Activated T-cell treated with anti-CD3 and anti-CD28 coated beads, Interleukin-2, amount 50 U/mL, for 24 hours (primary cell): ENCODE measurements around the gene MAN1C1.

ENCODE experiments used
- DNase-seq: peaks from one replicate; pipeline ENCODE4 v3.0.0-alpha.2; 2020
- H3K27ac Mint-ChIP-seq: 2 replicates; pipeline ENCODE4 v1.8.0; 2020; ENCODE audit warnings: mild to moderate bottlenecking, mixed read lengths
- H3K27me3 Mint-ChIP-seq: 2 replicates; pipeline ENCODE4 v1.8.0; 2020; ENCODE audit warnings: mixed read lengths
- H3K36me3 Mint-ChIP-seq: 2 replicates; pipeline ENCODE4 v1.8.0; 2020; ENCODE audit warnings: low read depth, mixed read lengths
- H3K4me1 Mint-ChIP-seq: 2 replicates; pipeline ENCODE4 v1.8.0; 2020; ENCODE audit warnings: low read depth, mixed read lengths
- H3K4me3 Mint-ChIP-seq: 2 replicates; pipeline ENCODE4 v1.8.0; 2020; ENCODE audit warnings: mild to moderate bottlenecking, moderate library complexity, mixed read lengths
- H3K9me3 Mint-ChIP-seq: 2 replicates; pipeline ENCODE4 v1.8.0; 2020; ENCODE audit warnings: mixed read lengths

The MAN1C1 gene

DNA sequence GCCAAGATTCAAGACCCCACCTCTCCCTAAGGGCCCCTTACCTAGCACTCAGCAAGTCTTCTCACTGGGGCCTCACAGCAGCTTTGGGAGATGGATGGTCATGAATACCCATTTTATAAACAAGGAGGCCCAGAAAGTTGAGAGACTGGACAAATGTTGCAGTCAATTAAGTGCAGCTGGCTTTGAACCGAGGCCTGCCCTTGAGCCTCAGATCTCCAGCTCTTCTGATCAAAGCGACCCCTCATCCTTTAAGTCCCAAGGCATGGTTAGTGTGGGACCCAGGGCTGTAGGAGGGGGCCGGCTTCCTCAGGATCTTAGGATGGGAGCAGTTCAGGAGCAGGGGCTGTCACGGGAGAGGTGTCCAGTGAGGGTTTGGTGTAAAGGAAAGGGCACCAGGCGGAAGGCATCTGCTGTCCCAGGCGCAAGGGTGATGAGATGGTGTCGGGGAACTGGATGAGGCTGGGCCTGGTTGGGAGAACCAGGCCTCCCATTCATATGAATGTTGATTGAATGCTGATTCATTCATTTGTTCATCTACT is 198.0 kb downstream of the MAN1C1 start:
- Mint-ChIP-seq H3K4me1 (peaks cover 20% of the 10 kb centered on the region), H3K36me3 (peaks cover 37% of the 10 kb centered on the region), H3K27me3 (no peaks in the 10 kb centered on the region), H3K4me3 (no peak overlapping the region), H3K27ac (peak overlapping the region; percentile 23), H3K9me3 (no peaks in the 10 kb centered on the region)
- no peak for DNase-seq

GRCh38 chr1:25815208-25816111 is 198.9 kb downstream of the MAN1C1 start:
- Mint-ChIP-seq H3K4me1 (peaks cover 20% of the 10 kb centered on the region), H3K27me3 (no peaks in the 10 kb centered on the region), H3K4me3 (no peak overlapping the region), H3K27ac (no peak overlapping the region), H3K9me3 (no peaks in the 10 kb centered on the region), H3K36me3 (peaks cover 29% of the 10 kb centered on the region)
- no peak for DNase-seq

DNA sequence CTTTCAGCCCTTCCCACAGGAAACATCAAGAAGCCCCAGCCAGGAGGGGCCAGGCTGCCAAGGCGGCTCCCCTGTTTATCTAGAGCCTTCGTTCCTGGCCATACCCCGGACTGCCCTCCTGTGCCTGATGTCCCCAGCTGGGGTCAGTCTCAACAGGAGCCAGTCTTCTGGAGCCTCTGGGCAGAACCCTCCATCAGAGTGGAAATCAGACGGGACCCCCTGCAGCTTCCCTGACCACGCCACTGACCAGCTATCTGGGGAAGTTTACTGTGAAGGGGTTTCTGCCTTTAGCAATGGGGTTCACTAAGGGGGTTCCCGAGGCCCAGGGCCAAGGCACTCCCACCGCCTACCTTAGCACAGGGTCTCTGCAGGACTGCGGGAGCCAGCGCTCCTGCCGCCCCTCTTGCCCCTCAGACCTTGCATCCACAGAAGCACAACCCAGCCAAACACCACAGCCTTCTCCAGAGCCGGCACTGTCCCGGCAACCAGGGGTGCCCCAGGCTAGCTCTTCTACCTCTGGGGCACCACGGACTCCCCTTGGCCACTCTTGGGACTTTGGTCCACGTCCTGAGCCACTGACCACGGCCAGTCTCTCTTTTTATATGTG is 199.6 kb downstream of the MAN1C1 start:
- H3K27ac Mint-ChIP-seq = no peak overlapping the region
- no peak overlapping the region for H3K4me3 Mint-ChIP-seq
- H3K4me1 Mint-ChIP-seq = peaks cover 23% of the 10 kb centered on the region
- H3K9me3 Mint-ChIP-seq = no peaks in the 10 kb centered on the region
- no peak for DNase-seq
- H3K27me3 Mint-ChIP-seq = no peaks in the 10 kb centered on the region
- peaks cover 30% of the 10 kb centered on the region for H3K36me3 Mint-ChIP-seq

DNA sequence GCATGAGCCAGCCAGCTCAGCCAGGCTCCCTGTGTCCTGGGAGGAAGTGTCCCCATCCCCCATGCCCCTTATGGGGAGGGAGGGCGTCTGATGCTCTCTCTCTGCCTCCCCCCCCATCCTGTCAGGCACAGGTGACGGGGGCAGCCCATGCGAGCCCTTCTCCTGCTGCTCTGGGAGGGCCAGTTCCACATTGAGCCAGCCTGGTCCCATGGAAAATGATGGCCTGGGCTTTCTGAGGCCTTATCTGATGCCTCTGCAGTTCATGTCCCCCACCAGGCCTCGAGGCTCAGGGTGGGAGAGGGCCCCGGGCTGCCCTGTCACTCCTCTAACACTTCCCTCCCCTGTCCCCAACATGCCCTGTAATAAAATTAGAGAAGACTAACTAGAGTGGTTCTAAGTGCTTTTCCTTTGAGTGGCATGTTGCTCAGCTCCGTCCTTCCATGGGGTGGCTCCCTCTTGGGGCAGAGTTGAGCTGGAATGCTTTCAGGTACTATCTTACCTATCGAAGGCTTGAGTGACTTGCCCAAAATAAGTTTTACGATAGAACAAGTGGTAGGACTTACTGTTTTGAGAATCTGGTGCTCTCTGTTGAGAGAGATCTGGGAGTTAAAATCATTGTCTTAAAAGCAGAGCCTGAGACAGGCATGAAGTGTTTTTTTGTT is 201.4 kb downstream of the MAN1C1 start:
- H3K27ac Mint-ChIP-seq = peak overlapping the region; percentile 93
- H3K4me3 Mint-ChIP-seq = peak overlapping the region; percentile 84

GRCh38 chr1:25818569-25818968 is 202.0 kb downstream of the MAN1C1 start:
- Mint-ChIP-seq H3K27me3 (no peaks in the 10 kb centered on the region), H3K9me3 (no peaks in the 10 kb centered on the region), H3K4me3 (peak overlapping the region; percentile 84), H3K27ac (peak overlapping the region; percentile 93), H3K36me3 (peaks cover 24% of the 10 kb centered on the region), H3K4me1 (peaks cover 33% of the 10 kb centered on the region)
- no peak for DNase-seq

More for the DNA sequence above, 201.4 kb downstream of the MAN1C1 start:
- no peak for DNase-seq
- Mint-ChIP-seq H3K9me3 (no peaks in the 10 kb centered on the region), H3K36me3 (peaks cover 27% of the 10 kb centered on the region), H3K27me3 (no peaks in the 10 kb centered on the region), H3K4me1 (peaks cover 33% of the 10 kb centered on the region)

- Mint-ChIP-seq H3K27me3 (no peaks in the 10 kb centered on the region), H3K9me3 (no peaks in the 10 kb centered on the region), H3K4me3 (peak within 1 kb of the TSS; percentile 84), H3K36me3 (peaks cover 20% of the 10 kb centered on the region), H3K4me1 (peaks cover 33% of the 10 kb centered on the region), H3K27ac (peak within 1 kb of the TSS; percentile 93)
- DNase-seq = peak; percentile 95
Observed at GRCh38 chr1:25819491-25820246, 203.1 kb downstream of the MAN1C1 start, which contains the start of gene MTFR1L. Gene MTFR1L (plus strand): TSS chr1:25819954. CDS start chr1:25823105, 3,151 bp downstream.

DNA sequence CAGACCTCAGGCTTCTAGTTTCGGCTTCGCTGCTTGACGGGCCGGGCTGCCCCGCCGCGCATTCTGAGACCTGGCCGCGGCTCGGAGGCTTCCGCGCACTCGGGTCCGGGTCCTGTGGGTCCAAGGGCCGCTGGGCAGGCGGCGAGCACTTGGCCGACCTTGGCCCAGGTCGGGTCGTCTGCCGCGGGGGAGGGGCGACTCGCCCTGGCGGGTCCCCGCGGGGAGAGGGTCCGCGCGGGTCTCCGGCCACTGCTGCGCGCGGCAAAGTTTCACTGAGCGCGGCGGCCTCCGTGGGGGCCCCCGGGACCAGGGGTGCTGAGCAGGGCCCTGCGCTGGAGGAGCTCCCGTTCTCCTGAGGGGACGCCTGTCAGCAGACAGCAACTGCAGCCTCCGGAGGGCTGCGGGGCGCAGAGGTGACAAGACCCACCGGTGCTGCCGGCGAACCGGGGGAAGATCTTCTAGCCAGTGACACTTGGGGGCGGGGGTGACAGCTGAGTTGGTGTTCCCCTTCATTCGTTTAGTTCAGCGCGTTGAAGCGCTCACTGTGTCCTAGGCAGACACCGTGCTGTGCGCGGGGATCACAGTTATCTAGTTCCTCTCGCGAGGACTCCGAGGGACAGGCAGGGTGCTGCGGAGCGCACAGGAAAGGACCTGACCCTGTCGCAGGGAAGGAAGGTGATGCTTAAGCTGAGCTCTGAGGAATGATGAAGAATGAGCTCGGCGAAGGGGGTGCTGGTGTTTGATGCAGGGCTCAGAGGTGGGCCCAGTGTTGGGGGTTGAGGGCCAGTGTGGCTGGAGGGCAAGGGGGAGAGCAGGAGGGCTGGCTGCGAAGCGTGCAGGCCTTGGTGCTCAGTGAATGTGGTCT is 203.9 kb downstream of the MAN1C1 start:
- Mint-ChIP-seq H3K4me3 (peak overlapping the region; percentile 84), H3K36me3 (peaks cover 14% of the 10 kb centered on the region), H3K9me3 (no peaks in the 10 kb centered on the region), H3K27ac (peak overlapping the region; percentile 93), H3K4me1 (peaks cover 33% of the 10 kb centered on the region), H3K27me3 (no peaks in the 10 kb centered on the region)
- DNase-seq = peak; percentile 79

DNA sequence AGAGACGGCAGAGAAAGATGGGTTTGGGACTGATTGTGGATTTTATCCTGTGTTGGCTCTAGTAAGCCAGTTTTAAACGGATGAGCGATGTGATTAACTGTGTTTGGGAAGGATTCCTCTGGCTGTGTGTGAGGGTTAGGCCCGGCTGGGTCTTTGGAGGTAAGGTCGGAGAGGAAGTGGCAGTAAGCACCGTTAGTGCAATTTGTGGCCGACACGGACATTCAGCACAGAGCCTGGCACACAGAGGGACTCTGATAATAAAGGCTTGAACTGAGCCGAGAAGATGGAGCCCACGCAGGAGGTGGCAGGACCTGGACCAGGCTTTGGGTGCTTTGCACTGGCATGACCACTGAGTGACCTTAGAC is 204.5 kb downstream of the MAN1C1 start:
- no peak for DNase-seq
- H3K4me1 Mint-ChIP-seq = peaks cover 33% of the 10 kb centered on the region

DNA sequence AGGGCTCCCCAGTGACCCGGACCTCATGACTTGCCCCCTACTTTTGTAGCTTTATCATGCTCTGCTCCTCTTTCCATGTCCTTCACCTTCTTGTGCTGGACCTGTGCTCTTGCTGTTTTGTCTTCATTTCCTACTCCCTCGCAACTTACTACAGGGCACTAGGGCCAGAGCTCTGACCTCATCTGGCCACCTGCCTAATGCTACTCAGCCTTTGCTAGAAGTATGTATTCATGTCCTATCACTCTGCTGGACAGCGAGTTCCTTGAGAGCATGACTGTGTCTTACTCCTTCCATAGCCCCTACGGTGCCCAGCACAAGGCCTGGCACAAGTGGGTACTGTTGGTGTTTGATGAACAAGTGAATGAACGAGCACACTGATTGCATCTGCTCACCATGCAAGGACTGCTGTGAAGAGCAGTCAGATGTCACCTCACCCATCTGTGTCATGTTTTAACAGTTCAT is 205.1 kb downstream of the MAN1C1 start:
- H3K27me3 Mint-ChIP-seq = no peaks in the 10 kb centered on the region
- H3K4me1 Mint-ChIP-seq = peaks cover 33% of the 10 kb centered on the region
- H3K4me3 Mint-ChIP-seq = peak overlapping the region; percentile 84
- peak overlapping the region; percentile 86 for H3K27ac Mint-ChIP-seq
- DNase-seq = no peak
- no peaks in the 10 kb centered on the region for H3K9me3 Mint-ChIP-seq
- peaks cover 16% of the 10 kb centered on the region for H3K36me3 Mint-ChIP-seq

More for the DNA sequence above, 204.5 kb downstream of the MAN1C1 start:
- Mint-ChIP-seq H3K4me3 (peak overlapping the region; percentile 84), H3K9me3 (no peaks in the 10 kb centered on the region), H3K27me3 (no peaks in the 10 kb centered on the region), H3K27ac (peak overlapping the region; percentile 86), H3K36me3 (peaks cover 14% of the 10 kb centered on the region)

- DNase-seq = no peak
- Mint-ChIP-seq H3K4me3 (no peak overlapping the region), H3K27me3 (no peaks in the 10 kb centered on the region), H3K4me1 (peaks cover 16% of the 10 kb centered on the region), H3K27ac (no peak overlapping the region), H3K9me3 (no peaks in the 10 kb centered on the region), H3K36me3 (peaks cover 52% of the 10 kb centered on the region)
Observed at GRCh38 chr1:25825605-25826004, 209.0 kb downstream of the MAN1C1 start.

GRCh38 chr1:25826571-25826970 is 210.0 kb downstream of the MAN1C1 start:
- no peak overlapping the region for H3K4me3 Mint-ChIP-seq
- H3K27me3 Mint-ChIP-seq = no peaks in the 10 kb centered on the region
- H3K4me1 Mint-ChIP-seq = peaks cover 9% of the 10 kb centered on the region
- H3K27ac Mint-ChIP-seq = no peak overlapping the region
- no peaks in the 10 kb centered on the region for H3K9me3 Mint-ChIP-seq
- no peak for DNase-seq
- peaks cover 58% of the 10 kb centered on the region for H3K36me3 Mint-ChIP-seq

DNA sequence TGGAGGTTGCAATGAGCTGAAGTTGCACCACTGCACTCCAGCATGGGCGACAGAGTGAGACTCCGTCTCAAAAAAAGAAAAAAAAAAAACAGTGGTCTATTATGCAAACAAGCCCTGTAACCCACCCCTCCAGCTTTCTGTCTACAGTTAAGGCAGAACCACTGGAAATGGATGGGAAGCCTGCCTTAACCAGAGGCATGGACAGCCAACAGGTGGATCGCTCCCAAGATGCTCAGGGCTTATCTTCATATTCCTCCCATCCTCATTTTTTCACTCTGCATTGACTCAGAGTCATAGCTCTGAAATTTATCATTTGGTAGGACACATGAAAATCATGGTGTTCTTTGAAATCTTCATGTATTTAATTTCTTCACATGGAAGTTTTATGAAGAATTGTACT is 211.9 kb downstream of the MAN1C1 start:
- H3K4me1 Mint-ChIP-seq = peaks cover 8% of the 10 kb centered on the region
- H3K36me3 Mint-ChIP-seq = peaks cover 77% of the 10 kb centered on the region
- H3K4me3 Mint-ChIP-seq = no peak overlapping the region
- no peaks in the 10 kb centered on the region for H3K9me3 Mint-ChIP-seq
- H3K27ac Mint-ChIP-seq = no peak overlapping the region
- no peaks in the 10 kb centered on the region for H3K27me3 Mint-ChIP-seq
- no peak for DNase-seq

DNA sequence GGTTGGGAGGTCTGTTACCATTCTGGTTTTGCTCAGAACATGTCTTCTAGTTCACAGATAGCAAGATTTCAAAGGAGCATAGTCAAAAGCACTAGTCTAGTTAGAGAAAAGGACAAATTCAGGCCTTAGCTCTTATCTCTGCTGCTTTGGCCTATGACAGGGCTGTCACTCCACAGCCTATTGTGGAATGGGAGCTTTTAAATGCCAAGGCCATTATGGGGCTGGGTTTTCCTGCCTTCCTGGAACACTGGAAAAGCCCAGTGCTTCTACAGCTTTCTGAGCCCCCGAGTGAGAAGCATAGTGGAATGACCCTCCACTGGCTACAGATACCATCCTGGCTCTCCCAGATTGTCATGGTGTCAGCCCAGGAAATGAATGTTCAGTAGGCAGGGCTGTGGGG is 212.5 kb downstream of the MAN1C1 start:
- DNase-seq = no peak
- Mint-ChIP-seq H3K4me3 (no peak overlapping the region), H3K27me3 (no peaks in the 10 kb centered on the region), H3K9me3 (no peaks in the 10 kb centered on the region), H3K36me3 (peaks cover 80% of the 10 kb centered on the region), H3K27ac (no peak overlapping the region), H3K4me1 (peaks cover 8% of the 10 kb centered on the region)
